Nephron progenitor cell (in vitro differentiated cells): ENCODE results near the gene CAPS.
"Not testable (repeated sequence)": the region's sequence is repeated elsewhere in the genome, so short reads cannot be mapped to it uniquely, and the experiment has no call there.

Source experiments
- DNase-seq: peaks from one replicate; pipeline ENCODE4 v3.0.0; 2021
- H3K27ac Mint-ChIP-seq: 2 replicates; pipeline ENCODE4 v1.8.0; 2021; ENCODE audit warnings: mild to moderate bottlenecking, moderate library complexity, mixed read lengths
- H3K27me3 Mint-ChIP-seq: 2 replicates; pipeline ENCODE4 v1.8.0; 2021; ENCODE audit warnings: mild to moderate bottlenecking, low read depth, mixed read lengths; ENCODE audit not compliant: poor library complexity
- H3K36me3 Mint-ChIP-seq: 2 replicates; pipeline ENCODE4 v1.8.0; 2021; ENCODE audit warnings: low read depth, mixed read lengths
- H3K4me1 Mint-ChIP-seq: 2 replicates; pipeline ENCODE4 v1.8.0; 2021; ENCODE audit warnings: mixed read lengths
- H3K4me3 Mint-ChIP-seq: 2 replicates; pipeline ENCODE4 v1.8.0; 2021; ENCODE audit warnings: mild to moderate bottlenecking, moderate library complexity, mixed read lengths
- H3K9me3 Mint-ChIP-seq: 2 replicates; pipeline ENCODE4 v1.8.0; 2021; ENCODE audit warnings: mild to moderate bottlenecking, moderate library complexity, mixed read lengths
- TF ChIP-seq, protein P1 (sequence below): fragments of 200-600 bp; sonication (generic); IDR thresholded peaks from 2 replicates; pipeline ENCODE4 v1.5.0; 2021; ENCODE audit warnings: antibody characterized with exemption

The CAPS gene

GRCh38 chr19:5873617-5874199, 40.3 kb upstream of the CAPS start:
- no peak for DNase-seq
- TF ChIP-seq, protein P1, sequence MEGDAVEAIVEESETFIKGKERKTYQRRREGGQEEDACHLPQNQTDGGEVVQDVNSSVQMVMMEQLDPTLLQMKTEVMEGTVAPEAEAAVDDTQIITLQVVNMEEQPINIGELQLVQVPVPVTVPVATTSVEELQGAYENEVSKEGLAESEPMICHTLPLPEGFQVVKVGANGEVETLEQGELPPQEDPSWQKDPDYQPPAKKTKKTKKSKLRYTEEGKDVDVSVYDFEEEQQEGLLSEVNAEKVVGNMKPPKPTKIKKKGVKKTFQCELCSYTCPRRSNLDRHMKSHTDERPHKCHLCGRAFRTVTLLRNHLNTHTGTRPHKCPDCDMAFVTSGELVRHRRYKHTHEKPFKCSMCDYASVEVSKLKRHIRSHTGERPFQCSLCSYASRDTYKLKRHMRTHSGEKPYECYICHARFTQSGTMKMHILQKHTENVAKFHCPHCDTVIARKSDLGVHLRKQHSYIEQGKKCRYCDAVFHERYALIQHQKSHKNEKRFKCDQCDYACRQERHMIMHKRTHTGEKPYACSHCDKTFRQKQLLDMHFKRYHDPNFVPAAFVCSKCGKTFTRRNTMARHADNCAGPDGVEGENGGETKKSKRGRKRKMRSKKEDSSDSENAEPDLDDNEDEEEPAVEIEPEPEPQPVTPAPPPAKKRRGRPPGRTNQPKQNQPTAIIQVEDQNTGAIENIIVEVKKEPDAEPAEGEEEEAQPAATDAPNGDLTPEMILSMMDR: no peak

GRCh38 chr19:5874496-5874895, 39.6 kb upstream of the CAPS start:
- not testable (repeated sequence) for H3K27ac Mint-ChIP-seq, H3K4me3 Mint-ChIP-seq, DNase-seq, H3K36me3 Mint-ChIP-seq, H3K27me3 Mint-ChIP-seq, H3K9me3 Mint-ChIP-seq
- peaks cover 27% of the 10 kb centered on the region for H3K4me1 Mint-ChIP-seq

More at GRCh38 chr19:5873617-5874199, 40.3 kb upstream of the CAPS start:
- Mint-ChIP-seq H3K36me3 (no peaks in the 10 kb centered on the region), H3K27ac (no peak overlapping the region), H3K27me3 (peaks cover 1% of the 10 kb centered on the region), H3K4me3 (no peak overlapping the region), H3K4me1 (peaks cover 19% of the 10 kb centered on the region), H3K9me3 (no peaks in the 10 kb centered on the region)

DNA sequence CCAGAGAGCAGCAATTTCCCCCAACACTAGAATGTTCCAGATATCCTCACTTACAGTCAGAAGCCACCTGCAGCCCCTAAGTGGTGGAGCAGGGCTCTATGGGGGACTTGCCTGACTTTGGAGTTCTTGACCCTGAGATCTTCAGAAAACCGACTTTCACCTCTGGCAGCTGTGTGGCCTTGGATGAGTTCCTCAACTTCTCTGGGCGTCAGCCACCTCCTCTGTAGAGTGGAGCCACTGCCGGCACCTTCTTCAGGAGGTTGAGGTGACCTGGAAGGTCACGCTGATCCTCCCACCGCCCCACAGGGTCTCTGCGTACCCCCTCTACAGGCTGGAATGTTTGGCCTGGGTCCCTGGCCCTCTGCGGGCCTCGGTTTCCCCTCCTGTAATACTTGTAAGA, 36.6 kb upstream of the CAPS start:
- H3K27me3 Mint-ChIP-seq: peaks cover 8% of the 10 kb centered on the region
- no peak overlapping the region for H3K4me3 Mint-ChIP-seq
- DNase-seq: no peak
- H3K9me3 Mint-ChIP-seq: no peaks in the 10 kb centered on the region
- H3K27ac Mint-ChIP-seq: no peak overlapping the region
- H3K4me1 Mint-ChIP-seq: peaks cover 46% of the 10 kb centered on the region
- no peaks in the 10 kb centered on the region for H3K36me3 Mint-ChIP-seq
- TF ChIP-seq, protein P1: no peak

DNA sequence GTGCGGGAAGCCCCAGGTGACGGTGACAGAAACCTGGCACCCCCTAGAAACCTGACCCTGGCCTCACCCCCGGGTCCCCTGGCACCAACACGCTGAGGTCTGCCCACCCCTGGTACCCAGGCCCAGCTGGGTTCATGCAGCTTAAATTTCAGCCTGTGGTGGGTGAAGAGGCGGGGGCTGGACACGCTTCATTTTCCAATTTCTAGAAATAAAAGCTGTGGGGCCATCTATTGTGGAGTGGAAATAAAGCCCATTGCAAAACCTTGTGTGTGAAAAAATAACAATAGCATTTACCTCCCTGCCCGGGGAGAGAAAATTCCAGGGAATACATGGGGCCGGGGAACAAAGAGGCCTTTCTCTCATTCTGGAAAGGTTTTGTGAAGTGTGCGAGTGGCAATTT, 36.2 kb upstream of the CAPS start:
- no peak overlapping the region for H3K4me3 Mint-ChIP-seq
- no peak overlapping the region for H3K27ac Mint-ChIP-seq
- TF ChIP-seq, protein P1: no peak
- H3K27me3 Mint-ChIP-seq: peaks cover 8% of the 10 kb centered on the region
- no peaks in the 10 kb centered on the region for H3K9me3 Mint-ChIP-seq
- peaks cover 50% of the 10 kb centered on the region for H3K4me1 Mint-ChIP-seq
- no peak for DNase-seq
- H3K36me3 Mint-ChIP-seq: no peaks in the 10 kb centered on the region

GRCh38 chr19:5880196-5880595, 33.9 kb upstream of the CAPS start:
- Mint-ChIP-seq H3K9me3 (peaks cover under 1% of the 10 kb centered on the region), H3K4me3 (no peak overlapping the region), H3K27me3 (peaks cover 14% of the 10 kb centered on the region), H3K27ac (no peak overlapping the region), H3K4me1 (peaks cover 56% of the 10 kb centered on the region), H3K36me3 (no peaks in the 10 kb centered on the region)
- TF ChIP-seq, protein P1: no peak
- DNase-seq: no peak

DNA sequence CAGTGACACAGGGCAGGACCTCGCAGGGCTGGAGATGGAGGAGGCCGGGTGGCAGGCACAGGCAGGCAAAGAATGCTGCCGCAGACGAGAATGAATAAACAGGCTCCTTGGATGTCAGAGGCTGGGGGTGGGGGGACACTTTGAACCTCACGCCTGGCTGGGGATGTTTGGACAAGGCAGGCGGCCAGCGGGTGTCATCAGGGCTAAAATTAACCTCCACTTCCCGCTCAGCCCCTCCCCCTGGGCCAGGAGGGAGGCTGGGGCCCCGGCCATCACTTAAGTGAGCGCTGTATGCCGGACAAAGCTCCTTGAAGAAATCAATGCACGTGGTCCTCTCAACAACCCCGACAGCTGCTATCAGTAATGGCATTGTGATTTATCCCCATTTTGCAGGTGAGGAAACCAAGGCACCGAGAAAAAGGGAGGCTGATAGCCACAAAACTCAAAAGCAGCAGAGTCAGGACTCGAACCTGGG, 33.4 kb upstream of the CAPS start:
- no peaks in the 10 kb centered on the region for H3K36me3 Mint-ChIP-seq
- peak; percentile 44 for DNase-seq
- H3K27ac Mint-ChIP-seq: no peak overlapping the region
- TF ChIP-seq, protein P1: no peak
- H3K27me3 Mint-ChIP-seq: peaks cover 17% of the 10 kb centered on the region
- H3K4me1 Mint-ChIP-seq: peaks cover 61% of the 10 kb centered on the region
- H3K9me3 Mint-ChIP-seq: peaks cover 3% of the 10 kb centered on the region
- no peak overlapping the region for H3K4me3 Mint-ChIP-seq
